Inferior parietal cortex (tissue), 1 donor: Measurements from ENCODE around the gene CNTN4.

ENCODE experiments used
- DNase-seq: peaks from one replicate; pipeline ENCODE4 v3.0.0-alpha.2; 2016; ENCODE audit errors: extremely low spot score

The CNTN4 gene

GRCh38 chr3:2856138-2857133, 757.8 kb downstream of the CNTN4 start:
- DNase-seq = no peak

- DNase-seq = no peak
Measured at GRCh38 chr3:2860626-2861025, 762.0 kb downstream of the CNTN4 start.

GRCh38 chr3:2861120-2861519, 762.5 kb downstream of the CNTN4 start:
- DNase-seq = no peak

GRCh38 chr3:2861920-2862319, 763.3 kb downstream of the CNTN4 start:
- DNase-seq = no peak

- DNase-seq = no peak
Measured at GRCh38 chr3:2862366-2862765, 763.7 kb downstream of the CNTN4 start.

GRCh38 chr3:2863127-2863526, 764.5 kb downstream of the CNTN4 start:
- no peak for DNase-seq

- DNase-seq = no peak
Measured at GRCh38 chr3:2869905-2870304, 771.2 kb downstream of the CNTN4 start.

GRCh38 chr3:2870724-2871333, 772.2 kb downstream of the CNTN4 start:
- DNase-seq = no peak

- no peak for DNase-seq
Measured at GRCh38 chr3:2872884-2873283, 774.2 kb downstream of the CNTN4 start.

GRCh38 chr3:2873986-2874385, 775.3 kb downstream of the CNTN4 start:
- no peak for DNase-seq

- DNase-seq = no peak
Measured at GRCh38 chr3:2875699-2876098, 777.0 kb downstream of the CNTN4 start.

GRCh38 chr3:2876362-2876761, 777.7 kb downstream of the CNTN4 start:
- DNase-seq = no peak

GRCh38 chr3:2879023-2879422, 780.4 kb downstream of the CNTN4 start:
- no peak for DNase-seq

- no peak for DNase-seq
Measured at GRCh38 chr3:2879587-2879986, 780.9 kb downstream of the CNTN4 start.

GRCh38 chr3:2880218-2880756, 781.6 kb downstream of the CNTN4 start:
- no peak for DNase-seq

- no peak for DNase-seq
Measured at GRCh38 chr3:2883283-2883682, 784.6 kb downstream of the CNTN4 start.

- DNase-seq = no peak
Measured at GRCh38 chr3:2888592-2888991, 789.9 kb downstream of the CNTN4 start.

- no peak for DNase-seq
Measured at GRCh38 chr3:2889736-2890135, 791.1 kb downstream of the CNTN4 start.

GRCh38 chr3:2896308-2896939, 797.8 kb downstream of the CNTN4 start:
- DNase-seq = no peak

GRCh38 chr3:2897821-2898220, 799.2 kb downstream of the CNTN4 start:
- DNase-seq = no peak

GRCh38 chr3:2898591-2899353, 800.1 kb downstream of the CNTN4 start:
- no peak for DNase-seq

GRCh38 chr3:2904054-2904453, 805.4 kb downstream of the CNTN4 start:
- DNase-seq = no peak
